Endothelial cell (in vitro differentiated cells): ENCODE data around the gene ZNF652. TPM values are rescaled to one million over a fixed set of nuclear protein-coding genes. Genes with fewer than 3 reads are reported as not detected.

ENCODE experiments used
- DNase-seq: peaks from one replicate; pipeline ENCODE4 v3.0.0; 2021; ENCODE audit warnings: low spot score
- H3K27ac Mint-ChIP-seq: one replicate; pipeline ENCODE4 v1.8.0; 2021; ENCODE audit warnings: mixed read lengths, inconsistent platforms; ENCODE audit not compliant: unreplicated experiment
- H3K27me3 Mint-ChIP-seq: one replicate; pipeline ENCODE4 v1.8.0; 2021; ENCODE audit warnings: mild to moderate bottlenecking, moderate library complexity, mixed read lengths, inconsistent platforms; ENCODE audit not compliant: unreplicated experiment
- H3K36me3 Mint-ChIP-seq: one replicate; pipeline ENCODE4 v1.8.0; 2021; ENCODE audit warnings: mild to moderate bottlenecking, low read depth, mixed read lengths, inconsistent platforms; ENCODE audit not compliant: unreplicated experiment
- H3K4me1 Mint-ChIP-seq: one replicate; pipeline ENCODE4 v1.8.0; 2021; ENCODE audit warnings: mild to moderate bottlenecking, mixed read lengths, inconsistent platforms; ENCODE audit not compliant: unreplicated experiment
- H3K4me3 Mint-ChIP-seq: one replicate; pipeline ENCODE4 v1.8.0; 2021; ENCODE audit warnings: mild to moderate bottlenecking, mixed read lengths, inconsistent platforms; ENCODE audit not compliant: unreplicated experiment
- H3K9me3 Mint-ChIP-seq: one replicate; pipeline ENCODE4 v1.8.0; 2021; ENCODE audit warnings: mixed read lengths, inconsistent platforms; ENCODE audit not compliant: unreplicated experiment
- total RNA-seq: library from RNA; stranded (reverse); fragmentation: NEBNext Ultra II Directional; extraction: Animal tissue kit (Norgen Biotek cat#: 25700); gene quantifications from one replicate; pipeline ENCODE4 v1.2.1, GENCODE V29; 2021; ENCODE audit not compliant: unreplicated experiment
- TF ChIP-seq, protein P1 (sequence below): fragments of 200-600 bp; sonication (generic); IDR thresholded peaks from one replicate; pipeline ENCODE4 v1.5.0; 2021; ENCODE audit warnings: antibody characterized with exemption; ENCODE audit not compliant: unreplicated experiment

Gene ZNF652
- total RNA-seq, 1 donor from 2014 or later = 36.0 TPM

DNA sequence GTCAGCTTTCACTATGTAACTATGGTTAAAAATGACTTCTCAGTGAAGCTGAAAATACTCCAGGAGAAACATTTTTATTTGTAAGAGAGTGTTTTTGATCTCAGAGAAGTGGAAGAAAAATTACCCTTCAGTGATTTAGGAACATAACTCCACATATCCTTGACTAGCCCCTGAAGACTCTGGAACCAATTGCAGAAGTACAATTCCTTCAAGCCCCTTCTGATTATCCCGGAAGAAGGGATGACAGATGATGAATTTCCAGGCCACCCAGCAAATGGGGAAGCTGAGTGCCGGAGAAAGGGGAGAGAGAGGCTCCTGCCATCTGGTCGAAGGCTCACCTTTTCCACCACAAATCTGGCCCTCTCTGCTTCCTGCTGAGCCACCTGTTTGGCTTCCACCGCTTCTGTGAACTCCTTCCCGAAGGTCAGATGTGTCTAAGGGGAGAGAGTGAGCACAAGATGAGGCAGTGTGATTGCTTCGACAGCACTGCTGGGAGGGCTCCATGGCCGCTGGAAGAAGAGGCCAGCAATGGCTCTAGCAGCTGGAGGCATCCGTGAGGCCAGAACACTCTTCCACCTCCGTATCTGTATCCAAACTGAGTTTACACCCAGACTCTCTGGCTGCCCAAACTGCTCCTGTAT lies 44.5 kb upstream of the ZNF652 start:
- Mint-ChIP-seq H3K4me1 (peaks cover 16% of the 10 kb centered on the region), H3K36me3 (peaks cover 43% of the 10 kb centered on the region), H3K4me3 (peak overlapping the region; percentile 12), H3K9me3 (no peaks in the 10 kb centered on the region), H3K27ac (no peak overlapping the region), H3K27me3 (no peaks in the 10 kb centered on the region)
- TF ChIP-seq, protein P1, sequence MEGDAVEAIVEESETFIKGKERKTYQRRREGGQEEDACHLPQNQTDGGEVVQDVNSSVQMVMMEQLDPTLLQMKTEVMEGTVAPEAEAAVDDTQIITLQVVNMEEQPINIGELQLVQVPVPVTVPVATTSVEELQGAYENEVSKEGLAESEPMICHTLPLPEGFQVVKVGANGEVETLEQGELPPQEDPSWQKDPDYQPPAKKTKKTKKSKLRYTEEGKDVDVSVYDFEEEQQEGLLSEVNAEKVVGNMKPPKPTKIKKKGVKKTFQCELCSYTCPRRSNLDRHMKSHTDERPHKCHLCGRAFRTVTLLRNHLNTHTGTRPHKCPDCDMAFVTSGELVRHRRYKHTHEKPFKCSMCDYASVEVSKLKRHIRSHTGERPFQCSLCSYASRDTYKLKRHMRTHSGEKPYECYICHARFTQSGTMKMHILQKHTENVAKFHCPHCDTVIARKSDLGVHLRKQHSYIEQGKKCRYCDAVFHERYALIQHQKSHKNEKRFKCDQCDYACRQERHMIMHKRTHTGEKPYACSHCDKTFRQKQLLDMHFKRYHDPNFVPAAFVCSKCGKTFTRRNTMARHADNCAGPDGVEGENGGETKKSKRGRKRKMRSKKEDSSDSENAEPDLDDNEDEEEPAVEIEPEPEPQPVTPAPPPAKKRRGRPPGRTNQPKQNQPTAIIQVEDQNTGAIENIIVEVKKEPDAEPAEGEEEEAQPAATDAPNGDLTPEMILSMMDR = no peak
- no peak for DNase-seq

DNA sequence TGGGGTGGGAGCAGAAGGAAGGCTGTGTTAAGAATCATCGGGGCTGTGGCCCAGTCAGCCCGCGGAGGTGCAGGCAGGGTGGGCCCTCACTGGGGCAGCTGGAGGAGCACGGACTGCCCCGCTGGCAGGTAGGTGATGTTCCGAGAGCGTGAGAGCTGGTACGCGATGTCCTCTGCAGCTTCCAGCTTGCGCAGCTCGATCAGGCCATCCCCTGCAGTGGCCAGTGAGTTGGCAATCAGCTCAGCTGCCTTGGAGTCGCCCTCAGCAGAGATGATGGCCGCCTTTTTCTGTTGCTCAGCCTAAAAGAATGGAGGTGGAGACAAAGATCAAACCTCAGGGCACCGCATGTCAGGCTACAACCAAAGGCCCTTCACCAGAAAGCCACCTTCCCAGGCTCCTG lies 42.9 kb upstream of the ZNF652 start:
- Mint-ChIP-seq H3K27me3 (no peaks in the 10 kb centered on the region), H3K27ac (no peak overlapping the region), H3K4me1 (peaks cover 17% of the 10 kb centered on the region), H3K36me3 (peaks cover 35% of the 10 kb centered on the region), H3K9me3 (no peaks in the 10 kb centered on the region), H3K4me3 (peak overlapping the region; percentile 22)
- TF ChIP-seq, protein P1 = no peak
- DNase-seq = no peak

DNA sequence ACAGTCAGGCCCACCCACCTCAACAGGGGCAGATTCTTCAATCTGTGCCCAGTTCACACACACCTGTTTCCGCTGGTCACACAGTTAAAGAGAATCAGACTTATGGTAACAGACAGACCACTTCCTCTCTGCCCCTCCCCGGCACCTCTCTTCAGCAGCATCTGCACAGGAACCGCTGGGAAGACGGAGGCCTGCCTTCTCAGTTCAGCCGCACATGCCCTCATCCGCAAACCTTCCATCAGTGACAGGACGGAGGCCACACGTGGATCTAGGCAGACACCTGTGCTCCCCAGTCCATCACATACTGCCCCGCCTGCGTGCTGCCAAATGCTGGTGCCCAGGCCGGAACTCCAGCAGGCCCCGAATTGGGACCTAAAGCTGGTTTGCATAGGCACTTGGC lies 42.3 kb upstream of the ZNF652 start:
- no peak for DNase-seq
- Mint-ChIP-seq H3K4me1 (peaks cover 17% of the 10 kb centered on the region), H3K27me3 (no peaks in the 10 kb centered on the region), H3K27ac (no peak overlapping the region), H3K4me3 (peak overlapping the region; percentile 22), H3K9me3 (no peaks in the 10 kb centered on the region), H3K36me3 (peaks cover 35% of the 10 kb centered on the region)
- TF ChIP-seq, protein P1 = no peak

DNA sequence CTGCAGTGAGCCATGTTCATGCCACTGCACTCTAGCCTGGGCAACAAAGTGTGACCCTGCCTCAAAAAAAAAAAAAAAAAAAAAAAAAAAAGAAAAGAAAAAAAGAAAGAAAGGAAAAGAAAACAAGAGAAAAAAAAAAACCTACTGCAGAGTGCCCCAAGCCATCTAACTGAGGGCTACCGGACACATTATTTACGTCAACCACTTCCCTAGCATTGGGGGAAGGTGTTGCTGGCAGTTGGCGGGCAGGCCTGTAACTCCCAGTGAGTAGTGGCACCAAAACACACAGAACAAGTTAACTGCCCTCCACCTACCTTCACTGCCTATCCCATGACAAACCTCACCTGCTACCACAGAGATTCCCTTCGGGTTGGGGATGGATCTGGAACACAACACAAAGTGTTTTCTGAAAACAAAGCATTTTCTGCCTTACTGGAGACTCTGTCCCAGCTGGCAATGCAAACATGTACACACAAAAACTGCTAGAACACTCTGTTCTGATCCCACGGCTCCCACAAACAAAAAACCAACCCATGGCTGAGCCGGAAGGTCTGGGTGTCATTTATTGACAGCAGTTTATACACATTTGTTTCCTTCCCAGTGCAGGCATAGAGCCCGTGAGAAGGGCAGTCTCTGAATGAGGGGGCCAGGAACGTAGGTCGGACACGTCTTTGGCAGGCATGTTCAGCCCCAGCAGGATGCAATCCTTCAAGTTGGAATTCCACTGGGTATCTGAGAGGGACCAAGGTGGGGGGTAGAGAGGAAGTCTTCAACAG lies 41.7 kb upstream of the ZNF652 start:
- Mint-ChIP-seq H3K9me3 (no peaks in the 10 kb centered on the region), H3K4me1 (peaks cover 12% of the 10 kb centered on the region), H3K27ac (no peak overlapping the region), H3K27me3 (no peaks in the 10 kb centered on the region), H3K36me3 (peaks cover 29% of the 10 kb centered on the region), H3K4me3 (peak overlapping the region; percentile 44)
- TF ChIP-seq, protein P1 = no peak
- no peak for DNase-seq

DNA sequence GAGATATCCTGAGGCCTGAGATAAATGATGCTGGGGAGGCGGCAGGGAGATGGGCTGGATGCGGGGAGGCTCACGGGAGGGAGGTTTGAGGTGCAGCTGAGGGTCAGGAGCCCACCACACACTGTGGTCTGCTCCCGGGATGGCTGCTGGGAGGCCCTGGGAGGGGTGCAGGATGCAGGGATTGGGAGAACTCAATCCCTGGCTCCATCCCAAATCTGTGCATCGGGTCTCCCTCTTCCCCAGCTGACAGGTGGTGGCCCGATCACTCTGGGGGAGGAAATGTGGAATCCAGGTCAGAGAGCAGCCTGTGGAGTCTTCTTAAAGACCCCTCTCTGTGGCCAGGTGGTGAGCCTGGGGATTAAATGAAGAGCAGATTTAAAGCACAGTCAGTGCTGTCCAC lies 40.7 kb upstream of the ZNF652 start:
- no peak overlapping the region for H3K27ac Mint-ChIP-seq
- no peaks in the 10 kb centered on the region for H3K9me3 Mint-ChIP-seq
- peaks cover 24% of the 10 kb centered on the region for H3K36me3 Mint-ChIP-seq
- H3K4me1 Mint-ChIP-seq = peaks cover 12% of the 10 kb centered on the region
- H3K4me3 Mint-ChIP-seq = no peak overlapping the region
- TF ChIP-seq, protein P1 = no peak
- no peaks in the 10 kb centered on the region for H3K27me3 Mint-ChIP-seq
- no peak for DNase-seq
